DMS153 (cell line): ENCODE measurements around the gene MYL12A.

Experiments
- DNase-seq: peaks from one replicate; lab custom pipeline; 2025; lab: John Stamatoyannopoulos, UW

The MYL12A gene

GRCh38 chr18:3283253-3283863 lies 35.8 kb downstream of the MYL12A start:
- DNase-seq: no peak

DNA sequence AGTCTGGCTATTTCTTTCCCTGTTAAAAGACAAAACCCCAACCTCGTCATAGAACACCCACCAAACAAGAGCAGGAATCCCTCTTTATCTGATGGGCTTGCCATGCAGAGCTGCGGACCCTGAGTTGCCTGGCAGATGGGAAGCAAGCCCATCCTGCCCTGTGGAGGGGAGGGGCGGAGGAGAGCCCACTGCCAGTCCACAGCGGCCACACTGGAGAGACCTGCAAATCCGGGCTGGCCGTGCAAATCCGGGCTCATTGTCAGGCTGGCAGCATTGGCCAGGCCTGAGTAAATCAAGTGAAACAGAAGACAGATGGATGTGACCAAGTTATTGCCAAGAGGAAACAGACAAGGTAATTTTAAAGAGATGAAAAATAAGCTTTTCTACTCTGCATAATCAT lies 36.3 kb downstream of the MYL12A start:
- DNase-seq: no peak

- no peak for DNase-seq
These were observed 36.9 kb downstream of the MYL12A start for GRCh38 chr18:3284501-3284900.

DNA sequence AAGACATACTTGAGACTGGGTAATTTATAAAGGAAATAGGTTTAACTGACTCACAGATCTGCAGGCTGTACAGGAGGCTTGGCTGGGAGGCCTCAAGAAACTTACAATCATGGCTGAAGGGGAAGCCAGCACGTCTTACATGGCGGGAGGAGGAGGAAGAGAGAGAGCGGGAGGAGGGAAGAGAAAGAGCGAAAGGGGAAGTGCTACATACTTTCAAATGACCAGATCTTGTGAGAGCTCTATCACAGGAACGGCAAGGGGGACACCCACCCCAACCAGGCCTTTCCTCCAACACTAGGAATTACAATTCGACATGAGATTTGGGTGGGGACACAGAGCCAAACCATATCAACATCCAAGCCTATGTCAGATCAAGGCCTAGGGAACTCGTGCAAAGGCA lies 38.6 kb downstream of the MYL12A start:
- DNase-seq: no peak

DNA sequence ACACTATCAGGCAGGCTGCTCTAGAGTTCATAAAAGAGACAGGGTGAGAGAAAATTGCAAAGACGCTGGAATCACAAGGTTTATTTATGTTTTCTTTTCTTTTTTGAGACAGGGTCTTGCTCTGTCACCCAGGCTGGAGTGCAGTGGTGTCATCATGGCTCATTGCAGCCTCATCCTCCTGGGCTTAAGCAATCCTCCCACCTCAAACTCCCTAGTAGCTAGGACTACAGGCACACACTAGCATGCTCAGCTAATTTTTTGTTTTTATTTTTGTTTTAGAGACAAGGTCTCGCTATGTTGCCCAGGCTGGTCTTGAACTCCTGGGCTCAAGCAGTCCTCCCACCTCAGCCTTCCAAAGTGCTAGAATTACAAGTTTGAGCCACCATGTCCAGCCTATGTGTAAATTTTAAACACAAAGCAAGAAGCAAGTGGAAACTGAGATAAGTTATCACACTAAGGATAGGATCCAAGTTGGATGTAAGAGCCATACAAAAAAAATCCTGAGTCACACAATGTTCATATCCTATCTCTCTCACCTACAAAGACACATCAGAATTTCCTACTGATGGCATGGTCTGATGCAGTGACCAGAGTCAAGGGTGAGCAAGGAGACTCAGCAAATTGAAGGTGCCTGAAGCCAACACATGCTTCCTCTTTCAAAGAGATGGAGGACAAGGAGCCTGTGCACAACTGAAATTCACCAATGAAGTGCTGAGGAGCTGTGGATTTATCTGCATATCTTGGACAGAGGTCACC lies 45.8 kb downstream of the MYL12A start:
- no peak for DNase-seq

- peak; percentile 21 for DNase-seq
These were observed 47.0 kb downstream of the MYL12A start for GRCh38 chr18:3294435-3295080.

DNA sequence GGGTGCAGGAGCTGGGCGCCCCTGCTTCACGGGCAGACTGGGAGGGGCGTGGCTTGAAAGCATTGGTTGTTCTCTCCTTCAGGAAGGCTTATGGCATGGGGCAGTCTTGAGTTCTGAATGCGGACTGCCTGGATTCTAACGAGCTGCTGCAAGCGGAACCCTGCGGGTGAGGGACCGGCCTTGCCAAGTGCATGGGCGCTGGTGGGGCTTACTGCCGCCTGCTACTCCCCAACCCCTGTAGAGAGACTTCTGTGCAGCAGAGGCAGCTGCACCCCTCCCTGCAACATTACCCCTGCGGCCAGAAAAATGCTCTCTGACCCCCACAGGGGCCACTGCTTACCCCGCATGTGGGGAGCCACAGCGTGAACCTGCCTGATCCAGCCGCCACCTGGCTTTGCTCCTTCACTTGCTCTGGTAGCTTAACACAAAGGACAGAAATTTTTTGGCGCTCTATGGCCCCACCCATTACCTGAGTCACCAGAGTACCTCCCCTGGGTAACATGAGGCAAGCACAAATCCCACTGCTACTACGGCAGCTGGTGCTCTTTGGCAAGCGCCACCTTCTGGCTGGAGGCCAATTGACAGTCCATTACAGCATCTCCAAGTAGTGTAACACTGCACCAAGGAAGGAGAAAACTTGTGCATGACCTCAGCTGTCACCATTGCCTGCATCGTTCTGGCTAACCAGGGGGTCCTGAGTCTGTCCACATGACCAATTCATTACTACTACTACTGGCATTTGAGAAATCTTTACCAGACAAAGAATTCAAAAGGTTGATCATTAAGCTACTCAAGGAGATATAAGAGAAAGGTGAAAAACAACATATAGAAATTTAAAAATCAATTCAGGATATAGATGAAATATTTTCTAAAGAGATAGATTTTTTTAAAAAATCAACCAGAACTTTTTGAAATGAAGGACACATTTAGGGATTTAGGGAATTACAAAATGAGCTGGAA lies 49.7 kb downstream of the MYL12A start:
- no peak for DNase-seq

DNA sequence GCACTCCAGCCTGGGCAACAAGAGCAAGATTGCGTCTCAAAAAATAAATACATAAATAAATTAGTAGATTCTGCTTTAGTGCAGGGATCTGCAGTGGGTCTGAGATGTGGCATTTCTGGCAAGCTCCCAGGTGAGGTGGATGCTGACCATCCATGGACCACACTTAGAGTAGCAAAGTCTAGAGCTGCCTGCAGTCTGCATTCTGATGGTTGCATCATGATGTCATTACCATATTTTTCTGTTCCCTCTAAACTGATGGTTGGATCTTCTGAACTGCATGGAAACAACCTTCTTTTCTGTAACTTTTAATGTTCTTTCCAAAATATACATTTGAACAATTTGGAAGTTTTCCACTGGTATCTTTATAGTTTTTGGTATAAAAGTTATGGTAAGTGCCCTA lies 57.2 kb downstream of the MYL12A start:
- no peak for DNase-seq

DNA sequence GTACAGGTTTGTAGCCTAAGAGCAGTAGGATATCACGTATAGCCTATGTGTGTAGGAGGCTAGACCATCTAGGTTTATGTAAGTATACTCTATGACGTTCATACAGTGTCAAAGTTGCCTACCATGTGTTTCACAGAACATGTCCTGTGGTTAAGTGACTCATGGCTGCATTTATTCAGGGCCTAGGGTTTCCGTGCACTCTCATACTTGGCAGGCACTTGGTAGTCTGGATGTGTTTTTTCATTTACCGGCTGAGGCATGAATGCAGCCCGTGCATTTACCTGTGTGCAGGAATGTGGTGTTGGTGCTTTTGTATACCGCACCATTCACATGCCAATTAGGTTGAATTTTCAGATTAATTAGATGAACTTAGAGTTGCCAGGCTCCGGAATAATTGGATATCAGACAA lies 57.8 kb downstream of the MYL12A start:
- DNase-seq: no peak
